RPMI8226 (cell line): ENCODE measurements around the gene ITSN1.
"Not testable (repeated sequence)": the region's sequence is repeated elsewhere in the genome, so short reads cannot be mapped to it uniquely, and the experiment has no call there.

Source experiments
- DNase-seq: peaks from one replicate; pipeline ENCODE4 v3.0.0-alpha.2; 2015

ITSN1 gene

DNA sequence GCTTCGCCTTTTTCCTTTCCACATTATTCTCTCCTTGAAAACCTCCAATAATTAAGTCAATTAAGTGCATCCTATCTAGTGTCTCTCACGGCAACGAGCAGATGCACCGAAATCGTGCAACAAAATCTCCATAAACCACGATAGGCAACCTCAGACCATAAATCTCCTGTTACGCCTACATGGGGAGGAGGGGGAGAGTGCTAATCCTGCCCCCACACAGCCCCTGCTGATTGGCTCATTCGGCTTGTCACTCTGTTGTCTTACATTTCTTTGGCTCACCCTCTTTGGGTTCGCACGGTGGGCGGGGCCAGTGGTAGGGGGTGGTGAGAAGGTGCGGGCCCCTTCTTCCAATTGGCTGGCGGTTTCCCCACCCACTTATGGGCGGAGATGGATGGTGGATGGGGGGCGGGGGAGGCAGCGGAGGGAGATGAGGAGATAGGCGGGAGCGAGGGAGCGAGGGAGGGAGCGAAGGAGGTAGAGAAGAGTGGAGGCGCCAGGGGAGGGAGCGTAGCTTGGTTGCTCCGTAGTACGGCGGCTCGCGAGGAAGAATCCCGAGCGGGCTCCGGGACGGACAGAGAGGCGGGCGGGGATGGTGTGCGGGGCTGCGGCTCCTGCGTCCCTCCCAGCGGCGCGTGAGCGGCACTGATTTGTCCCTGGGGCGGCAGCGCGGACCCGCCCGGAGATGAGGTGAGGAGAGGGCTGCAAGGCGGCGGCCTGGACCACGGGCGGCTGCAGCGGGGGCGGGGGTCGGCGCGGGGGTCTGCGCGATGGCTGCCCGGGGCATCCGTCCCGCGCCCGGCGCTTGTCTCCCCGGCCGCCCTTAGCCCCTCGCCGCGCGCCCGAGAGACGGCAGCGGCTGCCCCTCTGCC, at the start of gene ITSN1:
ITSN1 (plus strand) TSS at position 475 of the 869 bp plus-strand sequence. CDS start 76,328 bp downstream, outside the sequence.
- peak; percentile 100 for DNase-seq

DNA sequence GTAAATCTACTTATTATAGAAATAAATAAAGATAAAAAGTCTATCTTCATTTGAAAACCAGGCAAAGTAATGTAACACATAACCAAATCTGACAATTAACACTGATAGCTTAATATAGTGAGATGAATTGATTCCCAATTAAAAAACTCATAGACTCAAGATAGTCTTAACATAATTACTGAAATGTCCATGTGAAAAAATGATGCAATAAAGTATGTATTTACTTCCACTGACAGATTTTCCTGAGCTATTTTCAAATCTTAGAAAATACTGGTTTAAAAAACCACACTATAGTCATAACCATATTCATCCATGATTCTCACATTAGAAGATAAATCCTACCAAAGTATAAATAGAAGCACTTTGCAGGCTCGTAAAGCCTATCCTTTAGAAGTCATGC, 44.2 kb upstream of the ITSN1 start:
- no peak for DNase-seq

DNA sequence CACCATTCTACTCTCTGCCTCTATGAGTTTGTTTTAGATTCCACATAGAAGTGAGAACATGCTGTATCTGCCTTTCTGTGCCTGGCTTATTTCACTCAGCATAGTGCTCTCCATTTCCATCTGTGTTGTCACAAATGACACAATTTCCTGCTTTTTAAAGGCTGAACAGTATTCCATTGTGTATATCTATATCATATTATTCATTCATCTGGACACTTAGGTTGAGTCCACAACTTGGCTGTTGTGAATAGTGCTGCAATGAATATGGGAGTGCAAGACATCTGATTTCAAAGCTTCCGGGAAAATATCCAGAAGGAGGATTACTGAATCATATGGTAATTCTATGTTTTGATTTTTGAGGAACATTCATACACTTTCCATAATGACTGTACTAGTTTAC, 33.7 kb upstream of the ITSN1 start:
- no peak for DNase-seq

DNA sequence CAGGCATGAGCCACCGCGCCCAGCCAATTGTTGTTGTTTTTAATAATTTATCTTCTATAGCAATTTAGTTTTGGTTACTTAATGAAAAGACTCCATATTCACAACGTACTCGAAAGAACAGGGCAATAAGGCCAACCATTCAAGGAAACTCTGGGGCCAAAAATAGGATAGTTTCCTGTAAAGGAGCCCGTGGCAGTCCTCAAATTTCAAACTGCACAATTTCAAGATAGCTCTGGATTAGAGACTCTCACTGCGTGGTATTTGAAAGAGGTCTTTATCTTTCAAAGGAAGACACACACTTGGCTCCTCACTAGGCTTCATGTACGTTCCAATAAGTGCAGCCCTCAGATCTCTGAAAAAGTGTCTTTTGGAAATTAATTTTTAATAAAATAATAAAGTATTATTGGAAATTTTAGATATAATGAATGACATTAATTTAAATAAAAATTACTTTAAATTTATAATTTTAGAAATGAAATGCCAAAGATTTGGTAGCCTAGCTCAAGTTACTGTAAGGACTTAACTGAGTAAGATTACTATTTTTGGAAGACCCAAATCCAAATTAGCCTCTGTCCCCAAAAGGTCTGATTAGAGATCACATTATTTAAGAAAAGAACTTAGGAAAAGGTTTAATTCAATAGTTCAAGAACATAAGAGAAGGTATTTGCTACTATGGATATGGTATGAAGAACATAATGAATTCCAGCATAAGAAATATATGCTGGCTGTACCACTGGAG, 31.1 kb upstream of the ITSN1 start:
- DNase-seq, result no peak

DNA sequence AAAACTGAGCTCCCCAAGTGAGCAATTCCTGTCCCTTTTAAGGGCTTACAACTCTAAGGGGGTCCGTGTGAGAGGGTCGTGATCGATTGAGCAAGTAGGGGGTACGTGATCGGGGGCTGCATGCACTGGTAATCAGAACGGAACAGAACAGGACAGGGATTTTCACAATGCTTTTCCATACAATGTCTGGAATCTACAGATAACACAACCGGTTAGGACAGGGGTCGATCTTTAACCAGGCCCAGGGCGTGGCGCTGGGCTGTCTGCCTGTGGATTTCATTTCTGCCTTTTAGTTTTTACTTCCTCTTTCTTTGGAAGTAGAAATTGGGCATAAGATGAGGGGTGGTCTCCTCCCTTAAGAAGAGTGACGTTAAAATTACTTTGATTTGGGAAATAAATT, 24.7 kb upstream of the ITSN1 start:
- not testable (repeated sequence) for DNase-seq

DNA sequence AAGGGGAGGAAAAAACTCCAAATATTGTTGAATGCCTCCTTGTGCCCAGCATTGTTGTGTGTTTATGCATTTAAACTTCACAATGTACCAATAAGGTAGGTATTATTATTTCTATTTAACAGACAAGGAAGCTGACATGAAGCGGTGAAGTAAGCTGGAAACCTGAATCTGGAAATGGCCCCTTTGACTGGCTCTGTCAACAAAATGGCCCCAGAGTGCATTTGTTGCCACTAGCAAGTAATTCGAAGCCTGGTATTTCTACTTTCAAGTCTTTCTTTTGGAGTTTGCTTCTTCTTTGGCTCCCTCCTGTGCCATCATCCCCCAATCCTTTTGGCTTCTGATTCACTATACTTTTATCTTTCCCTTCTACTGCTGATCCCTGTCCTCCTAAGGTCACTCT, 23.9 kb upstream of the ITSN1 start:
- DNase-seq, result no peak

DNA sequence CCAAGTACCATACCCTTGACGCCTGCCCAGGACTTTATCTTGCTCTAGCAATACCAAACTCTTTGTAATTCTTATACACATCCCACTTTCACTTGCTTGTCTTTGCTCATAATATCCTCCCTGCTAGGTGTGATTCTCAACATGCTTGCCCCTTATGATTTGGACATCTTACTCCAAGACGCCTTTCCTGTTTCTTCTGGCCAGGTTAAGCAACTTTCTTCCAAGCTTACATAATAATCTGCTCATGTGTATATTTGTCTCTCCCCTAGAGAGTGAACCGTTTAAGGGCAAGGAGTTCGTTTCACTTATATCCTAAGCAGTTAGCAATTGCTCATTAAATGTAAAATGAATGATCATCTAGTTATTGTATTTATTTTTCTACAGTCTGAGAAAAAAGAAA, 22.6 kb upstream of the ITSN1 start:
- no peak for DNase-seq

DNA sequence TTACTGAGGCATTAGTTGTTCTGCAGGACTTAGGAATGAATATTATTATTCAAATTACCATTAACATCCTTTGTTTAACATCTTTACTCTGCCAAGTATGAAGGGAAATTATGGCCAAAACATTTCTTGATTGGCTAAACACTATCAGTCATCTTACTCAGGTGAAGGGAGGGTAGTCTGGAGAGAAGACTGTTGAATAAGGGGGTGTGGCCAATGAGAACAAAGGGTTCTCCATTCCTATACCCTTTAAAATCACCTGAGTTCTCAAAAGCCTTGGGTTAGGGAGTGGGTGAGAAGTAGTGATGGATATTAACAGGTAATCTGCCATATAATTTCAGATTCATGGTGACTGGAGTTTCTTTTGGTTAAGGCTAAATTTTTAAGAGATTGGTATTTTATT, 20.0 kb upstream of the ITSN1 start:
- DNase-seq, result no peak

DNA sequence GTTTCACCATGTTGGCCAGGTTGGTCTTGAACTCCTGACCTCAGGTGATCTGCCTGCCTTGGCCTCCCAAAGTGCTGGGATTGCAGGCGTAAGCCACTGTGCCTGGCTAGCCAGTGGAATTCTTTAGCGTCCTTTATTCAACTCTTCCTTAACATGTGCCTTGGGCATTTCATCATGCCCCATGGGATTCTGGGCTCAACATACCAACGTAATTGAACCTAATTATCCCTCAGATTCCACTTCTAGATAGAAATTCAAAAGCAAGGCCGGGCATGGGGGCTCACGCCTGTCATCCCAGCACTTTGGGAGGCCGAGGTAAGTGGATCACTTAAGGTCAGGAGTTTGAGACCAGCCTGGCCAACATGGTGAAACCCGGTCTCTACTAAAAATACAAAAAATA, 16.1 kb upstream of the ITSN1 start:
- DNase-seq, result not testable (repeated sequence)

DNA sequence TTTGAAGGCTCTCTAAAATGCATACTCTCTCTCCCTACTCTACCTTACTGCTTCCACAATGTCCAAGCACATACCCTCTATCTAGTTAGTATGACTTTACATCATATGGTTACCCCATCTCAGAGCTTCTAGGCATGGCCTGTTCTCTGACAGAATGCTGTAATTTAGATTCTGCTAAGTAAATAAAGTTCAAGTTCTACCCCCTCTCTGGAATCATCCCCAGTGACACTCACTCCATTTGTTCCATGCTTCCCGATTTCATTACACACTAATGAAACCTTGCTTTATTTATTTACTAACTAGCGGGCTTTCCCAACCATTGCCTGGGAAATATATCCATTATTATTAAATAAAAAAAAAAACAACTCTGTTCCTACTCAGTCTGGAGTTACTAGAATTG, 8.0 kb upstream of the ITSN1 start:
- no peak for DNase-seq

DNA sequence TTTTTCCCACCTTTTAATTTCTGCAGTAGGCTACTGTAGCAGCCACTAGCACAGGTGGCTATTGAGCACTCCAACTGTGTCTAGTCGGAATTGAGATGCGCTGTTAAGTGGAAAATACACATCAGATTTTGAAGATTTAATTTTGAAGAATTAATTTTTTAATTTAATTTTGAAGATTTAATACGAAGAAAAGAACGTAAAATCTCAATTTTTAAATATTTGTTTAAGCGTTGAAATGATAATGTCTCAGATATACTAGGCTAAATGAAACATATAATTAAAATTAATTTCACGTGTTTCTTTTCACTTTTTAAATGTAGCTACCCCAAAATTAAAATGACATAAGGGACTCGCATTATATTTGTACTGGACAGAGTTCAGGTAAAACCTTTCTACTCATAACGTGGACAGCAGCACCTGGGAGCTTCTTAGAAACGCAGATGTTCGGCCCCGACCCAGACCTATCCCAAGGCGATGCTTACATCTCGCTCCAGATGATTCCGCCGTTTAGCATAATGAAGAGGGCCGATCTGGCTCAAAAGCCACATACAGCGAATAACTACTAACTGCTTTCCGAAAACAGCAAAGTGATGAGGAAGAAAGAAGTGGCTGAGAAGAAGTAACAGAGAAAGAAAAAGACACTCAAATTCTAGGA, 1.5 kb upstream of the ITSN1 start:
- DNase-seq, result peak; percentile 39

DNA sequence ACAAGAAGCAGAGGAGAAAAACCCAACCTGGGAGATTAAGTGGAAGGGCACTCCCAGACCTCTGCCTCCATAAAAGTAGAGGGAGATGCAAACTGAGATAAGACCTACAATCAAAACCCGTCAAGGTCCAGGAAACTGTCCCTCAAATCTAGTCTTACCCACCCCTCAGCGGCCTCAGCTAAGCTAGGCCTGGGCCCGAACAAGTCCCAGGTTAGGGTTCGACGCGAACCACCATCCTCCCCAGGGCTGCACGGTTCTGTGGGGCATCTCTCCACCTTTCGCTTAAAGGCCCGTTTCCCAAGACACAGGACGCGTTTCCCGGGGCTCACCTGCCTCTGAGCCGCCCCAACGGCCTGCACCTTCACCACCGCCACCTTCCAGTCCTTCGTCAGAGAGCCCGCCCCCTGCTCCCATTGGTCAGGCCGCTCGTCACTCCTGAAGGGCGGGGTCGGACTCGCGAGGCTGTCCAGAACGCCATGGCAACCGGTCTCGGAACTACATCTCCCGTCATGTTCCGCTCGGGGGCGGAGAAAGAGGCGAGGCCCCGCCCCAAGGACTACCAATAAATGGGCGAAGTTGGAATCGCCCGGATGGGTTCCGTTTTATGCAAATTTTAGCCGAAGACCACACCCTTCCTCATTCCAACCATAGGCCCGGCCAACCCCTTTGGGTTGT, 812 bp upstream of the ITSN1 start, which contains the start of gene CRYZL1:
CRYZL1 (minus strand) TSS at position 390 of the 675 bp plus-strand sequence. CDS start 10,190 bp downstream, outside the sequence.
- DNase-seq, result peak; percentile 100

DNA sequence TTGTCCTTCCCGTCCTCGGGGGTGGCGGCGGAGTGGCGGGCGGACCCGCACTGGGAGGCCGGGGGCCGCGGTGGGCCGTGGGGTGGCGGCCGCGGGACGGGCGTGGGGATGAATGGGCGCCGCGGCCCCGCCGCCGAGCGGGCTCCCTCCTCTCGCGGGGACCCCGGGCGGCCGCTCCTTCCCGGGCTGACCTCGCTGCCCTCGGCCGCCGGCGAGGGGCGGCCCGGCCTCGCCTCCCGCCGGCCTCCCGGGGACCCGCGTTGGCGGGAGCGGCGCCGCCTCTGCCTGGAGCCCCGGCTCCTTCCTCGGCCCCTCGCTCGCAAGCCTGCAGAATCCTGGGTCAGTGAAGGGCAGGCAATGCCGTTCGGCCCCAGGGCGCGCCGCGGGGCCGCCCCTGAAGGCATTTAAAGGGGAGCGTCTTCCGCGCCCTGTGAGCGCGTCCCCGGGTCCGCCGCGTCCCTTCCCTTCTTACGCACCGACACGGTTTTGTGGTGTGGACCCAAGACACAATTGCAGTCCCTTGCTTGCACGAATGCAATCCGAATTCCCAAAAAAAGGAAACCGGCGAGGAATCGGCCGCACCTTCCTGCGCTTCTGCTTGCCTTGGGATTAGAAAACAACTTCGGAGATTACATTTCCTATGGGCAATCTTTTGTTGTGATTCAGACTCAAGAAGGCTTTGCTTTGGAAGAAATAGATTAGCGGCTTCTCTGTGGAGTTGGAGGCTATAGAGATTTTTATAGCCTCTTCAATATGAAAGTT, 776 bp downstream of the ITSN1 start:
- peak; percentile 62 for DNase-seq

DNA sequence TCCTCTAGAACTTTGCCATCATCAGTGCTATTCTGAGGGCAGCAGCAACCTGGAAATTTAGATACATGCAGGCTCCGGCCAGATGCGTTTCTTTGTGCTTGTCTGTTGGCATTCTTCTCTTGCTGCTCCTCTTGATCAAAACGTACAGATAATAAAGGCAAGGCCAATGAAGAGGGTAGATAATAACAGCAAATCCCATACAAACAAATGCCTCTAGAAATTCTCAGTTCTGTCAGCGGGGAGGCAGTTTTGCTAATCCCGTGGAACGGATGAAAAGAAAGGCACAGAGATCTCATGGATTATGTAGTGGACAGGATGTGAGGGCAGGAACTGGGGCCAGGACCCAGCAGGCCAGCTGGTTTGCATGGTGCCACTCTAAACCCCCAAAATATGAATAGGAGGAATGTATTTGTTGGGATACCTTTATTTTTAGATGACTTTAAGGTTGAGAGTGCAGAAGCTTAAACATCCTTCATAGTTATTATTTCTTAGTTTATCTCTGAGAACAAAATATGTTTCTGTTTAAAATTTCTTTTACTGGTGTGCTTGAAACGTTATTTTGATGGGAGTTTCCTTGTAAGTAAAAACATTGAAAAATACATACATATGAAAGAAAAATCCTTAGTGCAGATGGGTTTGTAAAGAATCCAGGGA, 1.5 kb downstream of the ITSN1 start:
- DNase-seq, result peak; percentile 26

DNA sequence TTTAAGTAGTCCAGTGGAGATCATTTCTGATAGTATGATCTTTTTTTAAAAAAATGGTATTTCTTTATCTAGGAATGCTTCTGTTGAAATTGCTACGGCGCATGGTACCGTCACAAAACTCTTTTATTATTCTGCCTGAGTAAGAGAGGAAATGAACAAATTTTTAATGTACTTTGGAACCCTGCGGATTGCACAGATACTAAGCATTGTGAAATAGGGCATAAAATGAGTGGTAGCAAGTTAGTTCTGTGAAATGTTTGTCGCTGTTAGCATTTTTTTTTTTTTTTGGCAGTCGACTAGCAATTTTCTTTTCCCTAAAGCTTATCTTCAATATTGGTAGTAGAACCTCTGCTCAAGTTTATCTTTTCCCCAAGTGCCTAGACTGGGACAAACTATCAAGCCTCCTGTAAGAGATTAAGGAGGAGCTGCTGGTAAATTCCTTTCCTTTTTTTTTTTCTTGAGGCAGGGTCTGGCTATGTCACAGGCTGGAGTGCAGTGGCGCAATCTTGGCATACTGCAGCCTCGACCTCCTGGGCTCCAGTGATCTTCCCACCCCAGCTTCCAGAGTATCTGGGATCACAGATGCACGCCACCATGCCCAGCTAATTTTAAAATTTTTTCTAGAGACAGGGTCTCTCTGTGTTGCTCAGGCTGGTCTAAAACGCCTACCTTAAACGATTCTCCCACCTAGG, 2.2 kb downstream of the ITSN1 start:
- DNase-seq, result no peak

DNA sequence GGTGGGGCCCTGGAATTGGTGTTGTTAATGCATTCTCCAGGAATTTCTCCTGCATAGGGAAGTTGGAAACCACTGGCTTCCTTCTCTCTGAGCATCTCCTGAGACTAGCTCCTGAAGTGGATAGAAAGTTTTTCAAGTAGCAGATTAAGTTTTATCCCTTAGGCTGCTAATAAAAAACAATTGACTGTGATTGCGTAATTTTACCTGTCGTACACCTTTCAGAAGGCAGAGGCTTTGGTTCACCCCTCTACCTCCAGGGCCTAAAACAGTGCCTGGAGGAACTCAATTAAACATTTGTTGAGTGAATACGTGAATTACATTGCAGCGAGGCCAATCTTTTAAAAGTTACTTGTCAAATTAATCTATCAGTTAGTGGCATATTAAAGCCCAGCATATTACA, 3.4 kb downstream of the ITSN1 start:
- no peak for DNase-seq

DNA sequence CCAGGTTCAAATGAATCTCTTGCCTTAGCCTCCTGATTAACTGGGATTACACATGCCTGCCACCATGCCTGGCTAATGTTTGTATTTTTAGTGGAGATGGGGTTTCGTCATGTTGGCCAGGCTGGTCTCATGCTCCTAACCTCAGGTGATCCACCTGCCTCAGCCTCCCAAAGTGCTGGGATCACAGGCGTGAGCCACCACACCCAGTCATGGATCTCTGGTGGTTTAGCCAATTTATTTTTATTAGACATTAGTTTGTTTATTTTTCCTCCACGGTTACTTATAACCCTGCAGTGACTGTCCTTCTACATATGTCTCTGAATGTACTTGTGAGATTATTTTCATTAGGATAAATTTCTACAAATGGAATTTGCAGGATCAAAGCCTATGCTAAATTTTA, 5.3 kb downstream of the ITSN1 start:
- DNase-seq, result no peak

DNA sequence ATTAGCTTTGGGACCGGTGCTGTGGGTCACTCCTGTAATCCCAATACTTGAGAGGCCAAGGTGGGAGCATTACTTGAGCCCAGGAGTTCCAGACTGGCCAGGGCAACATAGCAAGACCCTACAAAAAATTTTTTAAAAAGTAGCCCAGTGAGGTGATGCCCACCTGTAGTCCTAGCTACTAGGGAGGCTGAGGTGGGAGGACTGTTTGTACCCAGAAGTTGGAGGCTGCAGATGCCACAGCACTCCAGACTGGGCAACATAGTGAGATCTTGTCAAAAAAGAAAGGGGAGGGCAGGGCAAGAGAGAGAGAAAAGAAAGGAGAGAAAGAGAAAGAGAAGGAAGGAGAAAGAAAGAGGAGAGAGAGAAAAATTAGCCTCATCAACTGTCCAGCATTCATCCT, 6.3 kb downstream of the ITSN1 start:
- no peak for DNase-seq

DNA sequence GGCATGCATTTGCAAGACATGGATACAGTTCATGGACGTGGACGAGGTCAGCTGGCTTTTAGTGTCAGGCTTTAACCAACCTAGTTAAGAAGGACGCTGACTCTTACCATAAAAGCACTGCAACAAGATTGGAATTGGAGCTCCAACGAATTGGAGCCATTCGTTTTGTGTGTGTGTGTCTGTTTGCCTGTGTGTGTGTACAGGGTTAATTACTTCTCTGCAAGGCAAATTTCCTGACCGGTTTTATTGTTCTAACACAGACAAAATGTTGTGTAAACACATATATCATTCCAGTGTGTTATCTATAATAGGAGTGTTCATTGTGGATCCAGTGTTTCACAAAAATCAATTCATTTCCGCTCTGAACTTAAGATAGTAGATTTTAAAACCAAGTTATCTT, 7.9 kb downstream of the ITSN1 start:
- no peak for DNase-seq

DNA sequence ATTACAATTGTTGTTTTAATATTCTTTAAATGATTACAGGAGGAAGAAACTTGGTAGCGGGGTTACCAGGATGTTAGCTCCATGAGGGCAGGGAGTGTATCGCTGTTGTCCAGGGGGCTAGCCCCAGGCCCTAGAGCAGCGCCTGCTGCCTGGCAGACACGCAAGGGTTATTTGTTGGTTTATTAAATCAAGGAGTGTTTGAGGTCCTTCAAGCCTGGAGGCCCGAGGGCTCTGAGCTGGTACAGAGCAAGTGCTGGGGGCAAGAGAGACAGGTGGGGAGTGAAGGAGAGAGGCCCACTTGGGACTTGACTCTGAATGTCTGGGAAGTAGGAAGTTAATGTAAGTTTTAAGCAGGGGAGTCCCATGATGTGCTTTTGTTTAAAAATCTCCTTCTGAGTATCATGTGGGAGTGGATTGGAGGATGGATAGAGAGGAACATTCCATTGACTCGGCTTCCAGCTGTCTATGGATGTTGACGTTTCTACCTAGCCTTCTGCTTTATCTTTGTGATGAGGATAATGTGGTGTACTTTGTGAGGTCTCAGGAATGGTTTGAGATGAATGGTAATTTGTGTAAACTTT, 8.7 kb downstream of the ITSN1 start:
- no peak for DNase-seq
